ENCODE data around the gene KIF25. TPM values are rescaled to one million over a fixed set of nuclear protein-coding genes. Genes with fewer than 3 reads are reported as not detected.

KIF25 gene
- total RNA-seq, 1 donor from 2014 or later: not detected

GRCh38 chr6:168057836-168058235, 60.4 kb downstream of the KIF25 start:
- H3K4me3 ChIP-seq: no peak overlapping the region
- no peaks in the 10 kb centered on the region for H3K9me3 ChIP-seq
- peaks cover 13% of the 10 kb centered on the region for H3K4me1 ChIP-seq
- DNase-seq (ENCODE audit: extremely low spot score in 2 of 2): no peak
- no peaks in the 10 kb centered on the region for H3K36me3 ChIP-seq
- H3K27me3 ChIP-seq: no peaks in the 10 kb centered on the region
- no peak overlapping the region for H3K27ac ChIP-seq
- intact Hi-C loops (cut with DNase I): no loop called here
- no peak for TF ChIP-seq CTCF (IDR thresholded peaks at IDR 0.05)
- no peak for TF ChIP-seq POLR2A (IDR thresholded peaks at IDR 0.05)
- TF ChIP-seq POLR2AphosphoS5 (IDR thresholded peaks at IDR 0.05; ENCODE audit: insufficient read depth in 1 of 2, low read depth in 1 of 2): no peak

GRCh38 chr6:168058691-168059551, 61.5 kb downstream of the KIF25 start:
- Histone ChIP-seq H3K4me1 (peaks cover 13% of the 10 kb centered on the region), H3K36me3 (no peaks in the 10 kb centered on the region), H3K4me3 (no peak overlapping the region), H3K9me3 (no peaks in the 10 kb centered on the region), H3K27me3 (no peaks in the 10 kb centered on the region), H3K27ac (no peak overlapping the region)
- DNase-seq (ENCODE audit: extremely low spot score in 2 of 2): no peak
- intact Hi-C loops (cut with DNase I): no loop called here
- TF ChIP-seq POLR2A (IDR thresholded peaks at IDR 0.05) (no peak), POLR2AphosphoS5 (IDR thresholded peaks at IDR 0.05; ENCODE audit: insufficient read depth in 1 of 2, low read depth in 1 of 2) (no peak), CTCF (IDR thresholded peaks at IDR 0.05) (no peak)

- no peaks in the 10 kb centered on the region for H3K36me3 ChIP-seq
- H3K27ac ChIP-seq: no peak overlapping the region
- no peak overlapping the region for H3K4me3 ChIP-seq
- H3K4me1 ChIP-seq: peaks cover 7% of the 10 kb centered on the region
- no peak for DNase-seq (ENCODE audit: extremely low spot score in 2 of 2)
- TF ChIP-seq POLR2AphosphoS5 (IDR thresholded peaks at IDR 0.05; ENCODE audit: insufficient read depth in 1 of 2, low read depth in 1 of 2): no peak
- TF ChIP-seq POLR2A (IDR thresholded peaks at IDR 0.05): no peak
- no peak for TF ChIP-seq CTCF (IDR thresholded peaks at IDR 0.05)
- H3K27me3 ChIP-seq: no peaks in the 10 kb centered on the region
- no peaks in the 10 kb centered on the region for H3K9me3 ChIP-seq
- intact Hi-C loops (cut with DNase I): no loop called here
Measured at GRCh38 chr6:168060521-168060931, 63.1 kb downstream of the KIF25 start.

- Histone ChIP-seq H3K27ac (no peak overlapping the region), H3K27me3 (no peaks in the 10 kb centered on the region), H3K4me1 (peaks cover 7% of the 10 kb centered on the region), H3K4me3 (no peak overlapping the region), H3K9me3 (no peaks in the 10 kb centered on the region), H3K36me3 (no peaks in the 10 kb centered on the region)
- intact Hi-C loops (cut with DNase I): no loop called here
- TF ChIP-seq POLR2AphosphoS5 (IDR thresholded peaks at IDR 0.05; ENCODE audit: insufficient read depth in 1 of 2, low read depth in 1 of 2): no peak
- TF ChIP-seq CTCF (IDR thresholded peaks at IDR 0.05): no peak
- TF ChIP-seq POLR2A (IDR thresholded peaks at IDR 0.05): no peak
- no peak for DNase-seq (ENCODE audit: extremely low spot score in 2 of 2)
Measured at GRCh38 chr6:168061269-168062210, 64.1 kb downstream of the KIF25 start.

All from vagina (tissue), 2 donors.